ENCODE measurements around the gene KCTD15.

DNA sequence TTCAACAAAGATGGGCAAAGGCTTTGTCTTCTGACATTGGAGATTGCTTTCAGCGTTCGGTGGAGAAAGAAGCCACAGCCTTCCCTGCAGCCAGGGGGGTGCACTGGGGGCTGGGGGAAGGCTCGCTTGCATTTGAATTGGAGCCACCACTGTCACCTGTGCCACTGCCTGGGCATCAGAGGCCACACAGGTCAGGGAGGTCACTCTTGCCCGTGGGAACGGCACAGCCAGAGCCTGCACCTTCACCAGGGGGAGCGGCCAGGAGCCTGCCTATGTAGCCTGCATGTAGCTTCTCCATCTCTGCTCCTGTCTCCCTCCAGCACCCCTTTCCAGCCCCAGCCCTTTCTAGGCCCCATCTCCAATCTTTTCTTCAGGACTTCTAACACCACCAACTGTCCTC is 43.7 kb upstream of the KCTD15 start:
- TF ChIP-seq, protein P1, sequence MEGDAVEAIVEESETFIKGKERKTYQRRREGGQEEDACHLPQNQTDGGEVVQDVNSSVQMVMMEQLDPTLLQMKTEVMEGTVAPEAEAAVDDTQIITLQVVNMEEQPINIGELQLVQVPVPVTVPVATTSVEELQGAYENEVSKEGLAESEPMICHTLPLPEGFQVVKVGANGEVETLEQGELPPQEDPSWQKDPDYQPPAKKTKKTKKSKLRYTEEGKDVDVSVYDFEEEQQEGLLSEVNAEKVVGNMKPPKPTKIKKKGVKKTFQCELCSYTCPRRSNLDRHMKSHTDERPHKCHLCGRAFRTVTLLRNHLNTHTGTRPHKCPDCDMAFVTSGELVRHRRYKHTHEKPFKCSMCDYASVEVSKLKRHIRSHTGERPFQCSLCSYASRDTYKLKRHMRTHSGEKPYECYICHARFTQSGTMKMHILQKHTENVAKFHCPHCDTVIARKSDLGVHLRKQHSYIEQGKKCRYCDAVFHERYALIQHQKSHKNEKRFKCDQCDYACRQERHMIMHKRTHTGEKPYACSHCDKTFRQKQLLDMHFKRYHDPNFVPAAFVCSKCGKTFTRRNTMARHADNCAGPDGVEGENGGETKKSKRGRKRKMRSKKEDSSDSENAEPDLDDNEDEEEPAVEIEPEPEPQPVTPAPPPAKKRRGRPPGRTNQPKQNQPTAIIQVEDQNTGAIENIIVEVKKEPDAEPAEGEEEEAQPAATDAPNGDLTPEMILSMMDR (IDR thresholded peaks at IDR 0.05), result no peak
- TF ChIP-seq ZFX (IDR thresholded peaks at IDR 0.05; ENCODE audit: borderline replicate concordance), result no peak
